Coronary artery (tissue), 2 donors: ENCODE results near the gene LDLRAD4.
A peak's percentile ranks its signal among the peaks of the same experiment; 100 is the strongest.

Experiments used
- DNase-seq: peaks from one replicate; pipeline ENCODE4 v3.0.0-alpha.2; 2017; ENCODE audit warnings: low spot score
- H3K27ac ChIP-seq, 2 donors: fragments of 200-600 bp; sonication (generic); one replicate each; pipeline ENCODE4 v1.5.1; 2016 to 2019
- H3K4me3 ChIP-seq: fragments of 200-600 bp; sonication (generic); 2 replicates; pipeline ENCODE4 v1.5.1; 2016; ENCODE audit warnings: mild to moderate bottlenecking, moderate library complexity
- TF ChIP-seq, protein P1 (sequence below): fragments of 200-600 bp; sonication (generic); IDR thresholded peaks from one replicate; pipeline ENCODE4 v1.5.1; 2019; ENCODE audit warnings: antibody characterized with exemption

LDLRAD4 gene

DNA sequence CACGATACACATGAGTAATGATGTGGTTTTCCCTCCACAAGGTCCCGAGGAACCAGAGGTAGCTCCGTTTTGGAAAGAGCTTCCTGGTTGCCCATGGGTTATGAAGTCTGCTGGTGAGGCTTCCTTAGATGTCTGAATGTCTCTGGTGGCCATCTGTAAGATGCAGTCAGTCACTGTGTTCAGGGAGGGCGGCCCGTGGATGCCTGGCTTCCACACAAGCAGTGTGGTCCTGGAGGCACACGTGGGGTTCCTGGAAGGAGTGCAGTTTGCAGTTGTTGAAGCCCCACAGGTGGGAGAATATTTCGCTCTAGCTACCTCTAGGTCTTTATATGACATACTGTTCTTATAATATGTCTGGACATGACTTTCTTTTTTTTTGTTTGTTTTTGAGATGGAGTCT lies 298.8 kb downstream of the LDLRAD4 start:
- H3K4me3 ChIP-seq: no peak overlapping the region
- TF ChIP-seq, protein P1, sequence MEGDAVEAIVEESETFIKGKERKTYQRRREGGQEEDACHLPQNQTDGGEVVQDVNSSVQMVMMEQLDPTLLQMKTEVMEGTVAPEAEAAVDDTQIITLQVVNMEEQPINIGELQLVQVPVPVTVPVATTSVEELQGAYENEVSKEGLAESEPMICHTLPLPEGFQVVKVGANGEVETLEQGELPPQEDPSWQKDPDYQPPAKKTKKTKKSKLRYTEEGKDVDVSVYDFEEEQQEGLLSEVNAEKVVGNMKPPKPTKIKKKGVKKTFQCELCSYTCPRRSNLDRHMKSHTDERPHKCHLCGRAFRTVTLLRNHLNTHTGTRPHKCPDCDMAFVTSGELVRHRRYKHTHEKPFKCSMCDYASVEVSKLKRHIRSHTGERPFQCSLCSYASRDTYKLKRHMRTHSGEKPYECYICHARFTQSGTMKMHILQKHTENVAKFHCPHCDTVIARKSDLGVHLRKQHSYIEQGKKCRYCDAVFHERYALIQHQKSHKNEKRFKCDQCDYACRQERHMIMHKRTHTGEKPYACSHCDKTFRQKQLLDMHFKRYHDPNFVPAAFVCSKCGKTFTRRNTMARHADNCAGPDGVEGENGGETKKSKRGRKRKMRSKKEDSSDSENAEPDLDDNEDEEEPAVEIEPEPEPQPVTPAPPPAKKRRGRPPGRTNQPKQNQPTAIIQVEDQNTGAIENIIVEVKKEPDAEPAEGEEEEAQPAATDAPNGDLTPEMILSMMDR: no peak
- DNase-seq: no peak
- H3K27ac ChIP-seq: no peak overlapping the region

DNA sequence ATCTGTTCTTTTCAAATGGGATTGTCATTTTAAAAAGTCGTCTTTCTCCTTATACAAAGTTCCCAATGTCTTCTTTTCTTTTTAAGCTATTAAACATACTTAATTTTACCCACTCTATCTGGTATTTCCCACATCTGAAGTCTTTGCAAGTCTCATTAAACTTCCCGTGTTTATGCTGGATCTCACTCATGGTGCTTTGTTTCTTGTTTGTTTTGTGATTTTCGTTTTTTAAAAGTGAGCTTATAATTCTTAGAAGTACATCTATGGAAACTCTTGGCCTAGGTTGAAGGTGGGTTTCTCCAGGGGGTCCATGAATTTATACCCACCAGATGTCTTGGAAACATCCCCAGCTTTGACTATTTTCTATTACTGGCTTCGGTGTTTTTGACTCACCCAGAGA lies 299.8 kb downstream of the LDLRAD4 start:
- no peak overlapping the region for H3K4me3 ChIP-seq
- DNase-seq: no peak
- TF ChIP-seq, protein P1: no peak
- no peak overlapping the region for H3K27ac ChIP-seq

DNA sequence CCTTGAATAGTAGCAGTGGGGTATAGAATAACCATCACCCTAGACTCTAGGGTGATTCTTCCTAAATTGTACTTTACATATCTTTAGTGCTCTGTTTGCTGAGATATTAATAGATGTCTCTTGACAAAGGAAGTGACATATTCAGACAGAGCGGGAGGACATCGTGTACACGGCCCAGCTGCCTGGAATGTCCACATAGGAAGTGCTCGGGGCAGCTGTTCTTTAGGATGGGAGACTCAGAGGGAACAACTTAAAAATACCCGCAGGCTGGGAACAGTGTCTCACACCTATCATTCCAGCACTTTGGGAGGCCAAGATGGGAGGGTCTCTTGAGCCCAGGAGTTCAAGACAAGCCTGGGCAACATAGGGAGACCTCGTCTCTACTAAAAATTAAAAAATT lies 301.7 kb downstream of the LDLRAD4 start:
- Histone ChIP-seq H3K27ac (peak overlapping the region; percentile 45 to 75), H3K4me3 (no peak overlapping the region)
- DNase-seq: no peak
- TF ChIP-seq, protein P1: no peak

DNA sequence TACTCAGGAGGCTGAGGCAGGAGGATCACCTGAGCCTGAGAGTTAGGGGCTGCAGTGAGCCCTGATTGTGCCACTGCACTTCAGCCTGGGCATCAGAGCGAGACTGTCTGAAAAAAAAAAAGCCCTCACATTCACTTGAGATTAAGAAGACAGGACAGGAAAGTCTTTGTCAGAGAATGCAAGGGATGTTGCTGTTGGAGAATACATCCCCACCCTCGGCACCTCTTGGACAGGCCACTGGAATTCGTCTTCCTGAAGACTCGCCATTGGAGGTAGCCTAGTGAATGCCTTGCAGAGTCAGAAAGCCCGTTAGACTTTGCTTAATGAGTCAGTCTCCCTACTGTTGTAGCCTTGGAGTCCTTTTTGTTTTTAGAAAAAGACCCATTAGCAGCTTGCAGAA lies 302.2 kb downstream of the LDLRAD4 start:
- DNase-seq: no peak
- TF ChIP-seq, protein P1: no peak
- H3K27ac ChIP-seq: peak overlapping the region; percentile 45 to 75

DNA sequence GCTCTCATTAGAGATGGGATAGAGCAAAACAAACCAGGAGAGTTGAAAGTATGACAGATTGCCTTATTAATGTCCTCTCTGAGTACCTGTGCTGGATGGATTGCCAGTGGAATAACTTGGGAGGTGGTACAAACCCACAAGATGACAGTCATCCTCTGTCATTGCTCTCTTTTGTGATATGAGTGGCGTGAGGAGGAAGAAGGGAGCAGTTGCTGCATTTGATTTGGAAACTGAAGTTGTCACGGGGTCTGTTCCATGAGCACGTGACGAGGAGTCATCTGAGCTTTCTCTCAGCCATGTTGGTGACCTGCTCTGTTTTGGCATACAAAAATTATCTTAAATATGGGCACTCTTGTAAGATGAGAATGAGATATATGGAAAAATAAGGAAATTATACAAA lies 302.9 kb downstream of the LDLRAD4 start:
- Histone ChIP-seq H3K27ac (peak overlapping the region in 1 of 2 donors; percentile 75), H3K4me3 (no peak overlapping the region)
- TF ChIP-seq, protein P1: no peak
- no peak for DNase-seq

More for the DNA sequence above, 302.2 kb downstream of the LDLRAD4 start:
- H3K4me3 ChIP-seq: no peak overlapping the region

DNA sequence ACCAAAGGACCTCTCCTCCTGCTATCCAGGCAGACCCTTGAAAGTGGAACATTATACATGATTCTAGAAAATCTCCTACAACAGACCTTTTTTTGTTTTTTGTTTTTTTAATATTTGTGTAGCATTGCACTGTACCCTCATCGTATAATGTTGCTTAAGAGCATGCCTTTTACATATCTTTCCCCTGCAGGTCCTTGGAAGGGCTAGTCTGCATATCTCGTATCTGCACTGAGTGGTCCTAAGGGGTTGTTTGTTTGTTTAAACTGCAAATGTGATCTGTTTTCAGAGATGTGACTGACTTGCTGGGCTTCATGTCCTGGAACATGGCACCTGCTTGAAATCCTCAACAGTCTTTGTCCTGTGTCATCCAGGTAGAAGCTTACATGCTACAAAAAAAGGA lies 303.7 kb downstream of the LDLRAD4 start:
- Histone ChIP-seq H3K4me3 (no peak overlapping the region), H3K27ac (no peak overlapping the region)
- no peak for DNase-seq
- TF ChIP-seq, protein P1: no peak

DNA sequence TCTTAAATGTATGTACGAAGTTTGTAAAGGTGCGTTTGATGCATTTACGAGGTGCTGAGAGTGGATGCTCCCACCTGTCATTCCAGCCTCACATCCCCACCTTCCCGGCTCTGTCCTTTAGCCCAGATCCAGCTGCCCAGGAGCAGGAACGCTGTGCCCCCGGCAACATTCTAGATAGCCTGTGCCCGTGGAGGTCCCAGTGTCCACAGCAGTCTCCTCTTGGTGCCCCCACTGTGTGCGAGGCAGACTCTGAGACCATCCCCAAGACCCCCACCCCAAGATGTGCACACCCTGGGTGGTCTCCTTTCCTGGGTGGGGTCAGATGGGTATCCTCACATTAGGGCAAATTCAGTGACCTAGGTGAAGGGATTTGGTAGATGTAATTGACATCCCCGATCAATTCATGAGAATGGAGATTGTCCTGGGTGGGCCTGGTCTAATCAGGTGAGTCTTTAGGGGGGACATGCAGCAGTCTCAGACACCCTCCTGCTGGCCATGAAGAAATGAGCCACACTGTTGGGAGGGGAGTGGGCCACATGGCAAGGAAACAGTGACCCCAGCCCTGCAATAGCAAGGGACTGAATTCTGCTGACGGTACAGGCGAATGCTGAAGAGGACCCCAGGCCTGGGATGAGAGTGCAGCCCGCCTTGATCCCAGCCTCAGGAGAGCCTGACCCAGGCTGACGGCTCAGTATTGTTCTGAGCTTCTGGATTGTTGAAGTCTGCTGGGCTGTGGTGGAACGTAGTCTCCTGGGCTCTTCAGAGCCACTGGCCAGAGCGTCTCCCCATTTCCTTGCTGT lies 304.5 kb downstream of the LDLRAD4 start:
- no peak for DNase-seq
- H3K27ac ChIP-seq: no peak overlapping the region
- H3K4me3 ChIP-seq: no peak overlapping the region
- TF ChIP-seq, protein P1: no peak
